Fibroblast of the aortic adventitia (primary cell): ENCODE measurements around the gene CCDC82. TPM values are rescaled to one million over a fixed set of nuclear protein-coding genes. Genes with fewer than 3 reads are reported as not detected.
A peak's percentile ranks its signal among the peaks of the same experiment; 100 is the strongest.

Source experiments
- DNase-seq: peaks from one replicate; pipeline ENCODE4 v3.0.0-alpha.2; 2010; ENCODE audit warnings: low read depth
- H3K4me3 ChIP-seq: 2 replicates; pipeline ENCODE4 v1.5.1; 2011; ENCODE audit warnings: low read depth, mild to moderate bottlenecking, control low read depth, low read length, moderate library complexity
- total RNA-seq: library from RNA; depleted of rRNA; stranded (reverse); fragments of >200 nt; gene quantifications from 2 replicates; pipeline ENCODE4 v1.2.3, GENCODE V29; 2012; ENCODE audit warnings: low replicate concordance
- TF ChIP-seq, protein P1 (sequence below): IDR thresholded peaks from 2 replicates; pipeline ENCODE4 v1.5.1; 2011; ENCODE audit warnings: mild to moderate bottlenecking, low read length, control low read depth, inconsistent platforms; ENCODE audit not compliant: insufficient read depth

CCDC82 gene
- total RNA-seq, 1 donor, result 31.2 TPM

- DNase-seq, result no peak
- TF ChIP-seq, protein P1, sequence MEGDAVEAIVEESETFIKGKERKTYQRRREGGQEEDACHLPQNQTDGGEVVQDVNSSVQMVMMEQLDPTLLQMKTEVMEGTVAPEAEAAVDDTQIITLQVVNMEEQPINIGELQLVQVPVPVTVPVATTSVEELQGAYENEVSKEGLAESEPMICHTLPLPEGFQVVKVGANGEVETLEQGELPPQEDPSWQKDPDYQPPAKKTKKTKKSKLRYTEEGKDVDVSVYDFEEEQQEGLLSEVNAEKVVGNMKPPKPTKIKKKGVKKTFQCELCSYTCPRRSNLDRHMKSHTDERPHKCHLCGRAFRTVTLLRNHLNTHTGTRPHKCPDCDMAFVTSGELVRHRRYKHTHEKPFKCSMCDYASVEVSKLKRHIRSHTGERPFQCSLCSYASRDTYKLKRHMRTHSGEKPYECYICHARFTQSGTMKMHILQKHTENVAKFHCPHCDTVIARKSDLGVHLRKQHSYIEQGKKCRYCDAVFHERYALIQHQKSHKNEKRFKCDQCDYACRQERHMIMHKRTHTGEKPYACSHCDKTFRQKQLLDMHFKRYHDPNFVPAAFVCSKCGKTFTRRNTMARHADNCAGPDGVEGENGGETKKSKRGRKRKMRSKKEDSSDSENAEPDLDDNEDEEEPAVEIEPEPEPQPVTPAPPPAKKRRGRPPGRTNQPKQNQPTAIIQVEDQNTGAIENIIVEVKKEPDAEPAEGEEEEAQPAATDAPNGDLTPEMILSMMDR, result no peak
- H3K4me3 ChIP-seq, result no peak overlapping the region
These were observed 72.1 kb downstream of the CCDC82 start for GRCh38 chr11:96317571-96317970.

GRCh38 chr11:96316869-96317268 lies 72.8 kb downstream of the CCDC82 start:
- TF ChIP-seq, protein P1, result no peak
- H3K4me3 ChIP-seq, result no peak overlapping the region
- DNase-seq, result no peak

- TF ChIP-seq, protein P1, result no peak
- H3K4me3 ChIP-seq, result no peak overlapping the region
- DNase-seq, result no peak
These were observed 74.2 kb downstream of the CCDC82 start for GRCh38 chr11:96315476-96315875.

- H3K4me3 ChIP-seq, result no peak overlapping the region
- TF ChIP-seq, protein P1, result no peak
- DNase-seq, result peak; percentile 66
These were observed 75.2 kb downstream of the CCDC82 start for GRCh38 chr11:96314326-96315020.

DNA sequence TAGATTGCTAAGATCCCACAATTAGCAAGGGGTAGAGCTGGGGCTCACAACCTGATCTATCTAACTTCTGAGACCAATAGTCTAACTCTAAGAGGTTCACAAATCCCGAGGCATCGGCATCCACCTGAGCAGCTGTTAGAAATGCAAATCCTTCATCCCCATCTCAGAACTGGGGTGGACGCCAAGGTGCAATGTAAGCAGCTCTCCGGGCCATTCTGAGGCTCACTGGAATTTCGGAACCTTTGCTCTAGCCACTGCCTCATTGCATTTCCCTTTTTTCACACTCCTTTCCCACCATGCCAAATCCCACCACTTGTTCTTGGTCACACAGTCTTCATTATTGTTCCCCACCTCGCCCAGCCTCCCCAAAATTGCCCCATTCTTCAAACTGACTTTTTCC lies 76.5 kb downstream of the CCDC82 start:
- TF ChIP-seq, protein P1, result no peak
- DNase-seq, result no peak
- no peak overlapping the region for H3K4me3 ChIP-seq

- H3K4me3 ChIP-seq, result no peak overlapping the region
- TF ChIP-seq, protein P1, result no peak
- peak; percentile 93 for DNase-seq
These were observed 78.6 kb downstream of the CCDC82 start for GRCh38 chr11:96311120-96311568.

- H3K4me3 ChIP-seq, result no peak overlapping the region
- DNase-seq, result no peak
- TF ChIP-seq, protein P1, result no peak
These were observed 79.5 kb downstream of the CCDC82 start for GRCh38 chr11:96310236-96310635.
